ENCODE results near the gene PLCB4.

DNA sequence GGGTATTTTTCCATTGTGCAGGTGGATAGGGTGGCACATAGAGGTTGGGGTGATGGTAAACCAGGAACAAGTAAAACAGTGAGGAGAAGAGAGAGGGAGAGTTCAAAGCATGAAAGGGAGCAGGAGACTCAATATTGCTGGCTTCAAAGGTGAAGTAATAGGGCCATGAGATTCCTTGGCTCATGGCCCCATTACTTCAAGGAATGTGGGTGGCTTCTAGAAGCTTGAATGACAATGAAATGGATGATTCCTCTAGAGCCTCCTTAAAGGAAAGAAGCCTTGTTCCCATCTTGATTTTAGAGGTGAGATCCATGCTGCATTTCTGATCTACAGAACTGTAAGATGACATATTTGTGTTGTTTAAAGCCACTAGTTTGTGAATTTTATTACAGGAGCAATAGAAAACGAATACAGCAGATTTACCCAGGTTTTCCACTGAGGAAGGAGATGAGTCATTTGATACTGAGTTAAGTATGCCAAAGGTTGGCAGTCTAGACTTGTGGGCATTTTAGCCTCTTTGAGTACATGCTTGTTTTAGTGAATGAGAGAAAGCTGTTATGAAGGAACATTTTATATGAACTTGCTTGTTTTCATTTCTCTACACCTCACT lies 110.4 kb downstream of the PLCB4 start:
- TF ChIP-seq EZH2 (IDR thresholded peaks at IDR 0.05) (no peak), POLR2AphosphoS5 (IDR thresholded peaks at IDR 0.05; ENCODE audit: borderline replicate concordance, low read depth, low read length) (no peak)
